SU-DHL-6 (cell line): ENCODE measurements around the gene PTPRN2.

Source experiments
- CTCF ChIP-seq: fragments of 200-600 bp; sonication (generic); IDR thresholded peaks from one replicate; pipeline ENCODE4 v1.5.1; 2017; ENCODE audit warnings: antibody characterized with exemption, mild to moderate bottlenecking, low read length, moderate library complexity; ENCODE audit not compliant: insufficient read depth, poor library complexity, severe bottlenecking
- EZH2phosphoT487 ChIP-seq: fragments of 200-600 bp; sonication (generic), shearing (Covaris generic); conservative IDR thresholded peaks from 2 replicates; pipeline ENCODE4 v1.6.1; 2018; ENCODE audit warnings: mild to moderate bottlenecking, antibody characterized with exemption, low read length, moderate library complexity, mixed read lengths

GRCh38 chr7:157949711-157950110 is 637.9 kb downstream of the PTPRN2 start:
- TF ChIP-seq CTCF (no peak), EZH2phosphoT487 (no peak)
